Neural cell (in vitro differentiated cells): ENCODE results near the gene ANKFN1.

Experiments
- CTCF ChIP-seq: fragments of 450-650 bp; IDR thresholded peaks from 2 replicates; pipeline ENCODE4 v1.5.1; 2014; ENCODE audit warnings: antibody characterized with exemption, mild to moderate bottlenecking, moderate library complexity; ENCODE audit not compliant: poor library complexity, severe bottlenecking
- EP300 ChIP-seq: fragments of 450-650 bp; conservative IDR thresholded peaks from 2 replicates; pipeline ENCODE4 v1.6.1; 2014; ENCODE audit warnings: antibody characterized with exemption, mild to moderate bottlenecking, moderate library complexity; ENCODE audit not compliant: poor library complexity, severe bottlenecking
- POLR2AphosphoS5 ChIP-seq: IDR thresholded peaks from 2 replicates; pipeline ENCODE4 v1.6.1; 2012

DNA sequence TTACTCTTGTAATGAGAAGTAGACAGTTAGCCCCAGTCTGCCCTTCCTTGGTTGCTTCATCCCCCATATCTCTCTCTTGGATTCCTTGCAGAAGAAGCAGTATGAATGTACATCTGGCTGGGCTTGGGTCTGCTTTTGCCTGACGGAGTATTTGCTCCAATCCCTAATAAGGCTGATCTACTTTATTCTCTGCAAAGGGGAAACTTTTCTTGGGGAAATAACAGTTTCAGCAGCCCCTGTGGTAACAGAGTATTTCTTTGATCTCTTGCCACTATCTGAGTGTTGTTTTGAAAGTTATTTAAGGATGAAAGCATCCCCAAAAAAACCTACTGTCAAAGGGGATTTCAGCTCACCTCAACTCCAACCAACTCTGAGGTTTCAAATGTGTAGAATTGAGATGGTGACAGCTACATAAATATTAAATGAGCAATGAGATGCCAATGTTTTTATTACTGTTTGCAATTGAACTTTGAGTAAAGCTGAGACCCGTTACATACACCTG, 271.3 kb downstream of the ANKFN1 start:
- TF ChIP-seq EP300 (no peak), CTCF (no peak), POLR2AphosphoS5 (no peak)
